HL-60/S4 treated with phorbol 12-myristate 13-acetate at 8.2 ng/mL for 4 days and 3 days (cell line): Measurements from ENCODE around the gene DHRS7C.

Experiments used
- in situ Hi-C: fragments of 300-500 bp; cut with MboI; formaldehyde crosslinking; loops from 2 replicates; pipeline ENCODE4 v1.15.0; 2022; ENCODE audit warnings: low sequenced_read_pairs

The DHRS7C gene

GRCh38 chr17:9790889-9791876 is at the start of gene DHRS7C:
Gene DHRS7C (minus strand): TSS chr17:9791592. CDS start chr17:9791284, 308 bp downstream.
- in situ Hi-C loops = no loop called here

- in situ Hi-C loops = no loop called here
These were observed 48.0 kb upstream of the DHRS7C start for GRCh38 chr17:9839433-9839832.

- in situ Hi-C loops = no loop called here
These were observed 46.4 kb upstream of the DHRS7C start for GRCh38 chr17:9837551-9838471.

- in situ Hi-C loops = no loop called here
These were observed 42.5 kb upstream of the DHRS7C start for GRCh38 chr17:9833922-9834321.

GRCh38 chr17:9830711-9831110 is 39.3 kb upstream of the DHRS7C start:
- in situ Hi-C loops = no loop called here

GRCh38 chr17:9829343-9829742 is 38.0 kb upstream of the DHRS7C start:
- in situ Hi-C loops = no loop called here

- in situ Hi-C loops = no loop called here
These were observed 37.2 kb upstream of the DHRS7C start for GRCh38 chr17:9828296-9829295.

- in situ Hi-C loops = no loop called here
These were observed 34.3 kb upstream of the DHRS7C start, which contains the start of gene GLP2R for GRCh38 chr17:9825641-9826150. Gene GLP2R (plus strand): TSS chr17:9825924. CDS start chr17:9826064, 140 bp downstream.

GRCh38 chr17:9824797-9825338 is 33.5 kb upstream of the DHRS7C start:
- in situ Hi-C loops = no loop called here

- in situ Hi-C loops = no loop called here
These were observed 32.7 kb upstream of the DHRS7C start for GRCh38 chr17:9824094-9824493.

GRCh38 chr17:9821921-9822320 is 30.5 kb upstream of the DHRS7C start, which contains the start of gene GSG1L2:
Gene GSG1L2 (minus strand): TSS chr17:9822079. CDS start chr17:9822071, 8 bp downstream.
- in situ Hi-C loops = no loop called here

- in situ Hi-C loops = no loop called here
These were observed 29.1 kb upstream of the DHRS7C start for GRCh38 chr17:9820448-9820847.

- in situ Hi-C loops = no loop called here
These were observed 27.4 kb upstream of the DHRS7C start for GRCh38 chr17:9818760-9819159.

- in situ Hi-C loops = no loop called here
These were observed 25.7 kb upstream of the DHRS7C start for GRCh38 chr17:9817086-9817485.

- in situ Hi-C loops = no loop called here
These were observed 25.1 kb upstream of the DHRS7C start for GRCh38 chr17:9816472-9816871.

GRCh38 chr17:9814337-9814945 is 23.0 kb upstream of the DHRS7C start:
- in situ Hi-C loops = no loop called here

- in situ Hi-C loops = no loop called here
These were observed 21.8 kb upstream of the DHRS7C start for GRCh38 chr17:9813166-9813565.

GRCh38 chr17:9811537-9811936 is 20.1 kb upstream of the DHRS7C start:
- in situ Hi-C loops = no loop called here

- in situ Hi-C loops = no loop called here
These were observed 19.7 kb upstream of the DHRS7C start for GRCh38 chr17:9811086-9811485.
